Fibroblast of villous mesenchyme (primary cell): ENCODE measurements around the gene DDX60. TPM values are rescaled to one million over a fixed set of nuclear protein-coding genes. Genes with fewer than 3 reads are reported as not detected.

Experiments
- DNase-seq: peaks from one replicate; pipeline ENCODE4 v3.0.0-alpha.2; 2010; ENCODE audit warnings: low read depth
- H3K4me3 ChIP-seq: 2 replicates; pipeline ENCODE4 v1.5.1; 2011; ENCODE audit warnings: low read depth, mild to moderate bottlenecking, low read length
- total RNA-seq: library from RNA; depleted of rRNA; stranded (reverse); fragments of >200 nt; gene quantifications from 2 replicates; pipeline ENCODE4 v1.2.3, GENCODE V29; 2012
- TF ChIP-seq, protein P1 (sequence below): IDR thresholded peaks from 2 replicates; pipeline ENCODE4 v1.5.1; 2012; ENCODE audit warnings: low read depth, mild to moderate bottlenecking, low read length; ENCODE audit not compliant: insufficient read depth

Gene DDX60
- total RNA-seq, 1 donor, result 19.0 TPM

DNA sequence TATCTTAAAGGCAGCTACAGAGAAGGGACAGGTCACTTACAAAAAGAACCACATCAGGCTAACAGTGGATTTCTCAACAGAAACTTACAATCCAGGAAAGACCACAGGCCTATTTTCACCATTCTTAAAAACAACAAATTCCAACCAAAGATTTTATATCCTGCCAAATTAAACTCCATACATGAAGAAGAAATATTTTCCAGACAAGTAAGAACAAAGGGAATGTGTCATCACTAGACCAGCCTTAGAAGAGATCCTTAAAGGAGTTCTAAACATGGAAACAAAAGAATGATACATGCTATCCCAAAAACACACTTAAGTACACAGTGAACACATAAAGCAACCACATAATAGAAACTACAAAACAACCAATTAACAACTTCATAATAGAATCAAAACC lies 120.6 kb downstream of the DDX60 start:
- no peak for DNase-seq
- TF ChIP-seq, protein P1, sequence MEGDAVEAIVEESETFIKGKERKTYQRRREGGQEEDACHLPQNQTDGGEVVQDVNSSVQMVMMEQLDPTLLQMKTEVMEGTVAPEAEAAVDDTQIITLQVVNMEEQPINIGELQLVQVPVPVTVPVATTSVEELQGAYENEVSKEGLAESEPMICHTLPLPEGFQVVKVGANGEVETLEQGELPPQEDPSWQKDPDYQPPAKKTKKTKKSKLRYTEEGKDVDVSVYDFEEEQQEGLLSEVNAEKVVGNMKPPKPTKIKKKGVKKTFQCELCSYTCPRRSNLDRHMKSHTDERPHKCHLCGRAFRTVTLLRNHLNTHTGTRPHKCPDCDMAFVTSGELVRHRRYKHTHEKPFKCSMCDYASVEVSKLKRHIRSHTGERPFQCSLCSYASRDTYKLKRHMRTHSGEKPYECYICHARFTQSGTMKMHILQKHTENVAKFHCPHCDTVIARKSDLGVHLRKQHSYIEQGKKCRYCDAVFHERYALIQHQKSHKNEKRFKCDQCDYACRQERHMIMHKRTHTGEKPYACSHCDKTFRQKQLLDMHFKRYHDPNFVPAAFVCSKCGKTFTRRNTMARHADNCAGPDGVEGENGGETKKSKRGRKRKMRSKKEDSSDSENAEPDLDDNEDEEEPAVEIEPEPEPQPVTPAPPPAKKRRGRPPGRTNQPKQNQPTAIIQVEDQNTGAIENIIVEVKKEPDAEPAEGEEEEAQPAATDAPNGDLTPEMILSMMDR, result no peak
- H3K4me3 ChIP-seq, result no peak overlapping the region

DNA sequence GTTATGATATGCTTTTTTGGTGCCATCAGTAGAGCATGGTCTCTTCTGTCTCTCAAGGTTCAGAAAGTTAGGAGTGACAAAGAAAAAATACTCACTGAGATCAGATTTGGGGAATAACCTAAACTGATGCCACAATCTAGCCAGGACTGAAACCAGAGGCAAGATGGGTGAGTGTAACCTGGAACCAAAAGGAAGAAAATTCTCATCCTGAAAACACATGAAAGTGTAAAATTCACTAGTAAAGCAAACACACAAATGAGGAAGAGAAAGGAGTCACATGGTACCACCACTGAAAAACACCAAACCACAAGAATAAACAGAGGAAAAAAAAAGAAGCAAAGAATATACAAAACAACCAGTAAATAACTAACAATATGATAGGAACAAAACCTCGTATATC lies 129.8 kb downstream of the DDX60 start:
- no peak for DNase-seq
- TF ChIP-seq, protein P1, result no peak
- H3K4me3 ChIP-seq, result no peak overlapping the region

DNA sequence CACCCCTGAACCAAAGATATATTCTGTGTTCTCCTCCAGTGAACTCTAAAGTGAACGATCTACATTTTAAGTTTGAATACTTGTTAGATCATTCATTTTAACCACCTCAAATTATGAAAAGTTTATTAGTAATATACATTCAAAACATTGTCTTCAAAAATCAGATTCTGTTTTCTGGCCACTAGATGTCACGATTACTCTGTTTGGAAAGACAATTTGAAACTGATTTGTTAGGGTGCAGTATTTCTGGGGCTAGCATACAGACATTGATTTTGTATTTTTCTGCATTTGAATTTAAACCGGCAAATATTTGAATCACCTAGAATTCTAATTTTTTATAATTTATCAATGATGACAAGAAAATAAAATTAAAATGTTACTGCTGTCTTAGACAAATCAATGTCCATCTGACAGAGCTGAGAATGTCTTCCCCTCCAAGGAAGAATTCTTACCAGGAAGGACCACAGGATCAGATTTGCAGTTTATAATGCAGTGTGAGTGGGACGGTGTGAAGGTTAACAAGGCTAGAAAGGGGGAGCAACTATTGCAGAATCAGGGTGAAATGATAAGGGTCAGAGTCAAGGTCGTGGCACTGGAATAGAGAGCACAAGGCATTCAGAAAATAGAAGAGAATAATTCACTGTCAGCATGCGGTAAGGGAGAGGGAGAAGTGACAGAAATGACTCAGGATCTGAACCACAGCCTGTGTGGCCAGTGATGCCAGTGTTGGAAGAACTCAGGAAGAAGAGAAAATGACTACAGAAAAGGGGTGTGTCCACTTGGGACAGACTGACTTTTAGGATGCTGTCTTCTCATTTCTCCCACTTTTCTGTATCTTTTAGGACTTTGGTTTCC lies 134.6 kb downstream of the DDX60 start:
- DNase-seq, result peak; percentile 59
- H3K4me3 ChIP-seq, result no peak overlapping the region
- TF ChIP-seq, protein P1, result peak; percentile 63

DNA sequence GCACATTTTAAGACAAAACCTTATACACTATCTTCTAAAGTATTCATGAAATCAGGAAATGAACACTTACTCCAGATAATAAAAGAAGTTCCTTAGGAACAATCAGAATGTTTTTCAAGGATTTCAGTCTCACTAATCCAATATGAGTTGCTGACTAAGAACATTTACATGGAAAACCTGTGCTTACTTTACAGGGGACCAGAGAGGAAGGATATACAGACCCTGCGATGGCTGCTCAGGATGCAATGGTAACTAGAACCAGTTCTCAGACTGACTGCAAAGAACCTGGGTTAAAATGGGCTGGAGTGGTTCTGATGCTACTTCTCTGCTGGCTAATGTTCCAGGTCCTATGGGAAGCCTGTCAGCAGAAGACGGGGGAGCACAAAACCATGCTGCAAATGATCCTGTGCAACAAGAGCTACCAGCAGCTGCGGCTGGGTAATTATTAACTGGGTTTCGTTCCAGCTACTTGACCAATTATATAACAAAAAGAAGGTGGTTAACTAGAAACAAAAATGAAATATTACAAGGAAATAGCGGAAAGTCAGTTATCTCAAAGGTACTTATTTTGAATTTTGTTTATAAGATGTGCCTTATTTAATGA lies 140.9 kb downstream of the DDX60 start:
- H3K4me3 ChIP-seq, result no peak overlapping the region
- no peak for DNase-seq
- TF ChIP-seq, protein P1, result no peak

DNA sequence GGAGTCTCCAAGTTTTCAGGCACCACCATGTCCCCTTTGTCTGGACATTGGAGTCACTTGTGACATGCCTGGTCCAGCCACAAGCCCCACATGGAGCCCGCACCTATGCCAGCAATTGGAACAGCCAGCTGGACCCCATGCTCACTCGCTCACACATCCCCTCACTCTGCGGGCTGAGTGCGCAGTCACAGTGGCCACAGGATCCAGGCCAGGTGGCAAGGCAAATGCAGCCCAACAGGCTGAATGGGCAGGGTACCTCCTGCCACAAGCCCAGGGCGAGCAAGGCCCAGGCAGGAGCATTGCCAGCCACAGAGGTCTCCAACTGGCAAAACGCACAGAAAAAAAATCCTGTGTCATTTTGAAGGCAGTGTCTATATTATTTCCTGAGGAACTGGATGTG lies 144.2 kb downstream of the DDX60 start:
- H3K4me3 ChIP-seq, result no peak overlapping the region
- TF ChIP-seq, protein P1, result no peak
- no peak for DNase-seq

DNA sequence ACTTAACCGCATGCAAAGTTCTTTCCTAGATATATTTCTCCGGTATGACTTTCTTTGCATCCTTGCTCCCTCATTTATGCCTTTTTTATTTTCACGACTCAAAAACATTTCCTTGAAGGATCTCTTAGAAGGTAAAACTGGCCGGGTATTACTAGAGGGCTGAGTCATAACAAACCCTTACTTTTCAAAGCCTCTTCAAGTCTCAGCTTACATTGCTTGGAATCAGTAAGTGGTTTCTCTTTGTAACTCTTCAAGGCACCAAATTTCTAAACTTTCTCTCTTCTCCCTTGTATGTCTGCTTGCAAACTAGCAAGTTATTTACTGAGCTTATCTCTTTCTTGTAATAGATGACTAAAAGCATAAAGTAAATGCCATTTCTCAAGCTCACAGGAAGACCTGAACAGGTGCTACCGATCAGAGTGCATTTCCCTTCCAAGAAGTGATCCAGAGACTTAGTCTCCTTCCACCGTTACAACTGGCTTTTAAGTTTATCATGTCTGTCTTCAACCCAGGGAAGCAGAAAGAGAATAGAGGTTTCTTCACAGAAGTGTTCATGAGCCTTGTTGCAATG lies 150.8 kb downstream of the DDX60 start:
- peak; percentile 28 for DNase-seq
- H3K4me3 ChIP-seq, result no peak overlapping the region
- TF ChIP-seq, protein P1, result no peak

Other genes starting within 250 kb of the DDX60 start
- gene ANXA10, start 226.2 kb downstream of the DDX60 start, total RNA-seq, result under 0.01 and 0.32 TPM in 2 replicates
- gene DDX60L, start 161.7 kb upstream of the DDX60 start, total RNA-seq, result 33.7 and 40.9 TPM in 2 replicates
- 188 and 281 TPM in 2 replicates for gene PALLD, start 178.3 kb upstream of the DDX60 start, total RNA-seq